Gastroesophageal sphincter (tissue), 4 donors: ENCODE data around the gene PRTFDC1. TPM values are rescaled to one million over a fixed set of nuclear protein-coding genes. Genes with fewer than 3 reads are reported as not detected.

ENCODE experiments used
- ATAC-seq: fragments of 150-250 bp; one replicate; pipeline ENCODE4 v1.9.1; 2016; ENCODE audit warnings: mild to moderate bottlenecking, moderate library complexity
- H3K27ac ChIP-seq, 4 donors: fragments of 200-600 bp; sonication (generic) in 3 of 4; 1 replicate in 3 of 4; 2 replicates in 1 of 4; pipeline ENCODE4 v1.5.1; 2016 to 2019
- H3K27me3 ChIP-seq: fragments of 200-600 bp; sonication (generic); one replicate; pipeline ENCODE4 v1.5.1; 2019
- H3K36me3 ChIP-seq, 2 donors: fragments of 200-600 bp; sonication (generic); one replicate each; pipeline ENCODE4 v1.5.1; 2019; ENCODE audit warnings: control low read depth in 1 of 2
- H3K4me1 ChIP-seq, 3 donors: fragments of 200-600 bp; sonication (generic); 1 replicate in 2 of 3; 2 replicates in 1 of 3; pipeline ENCODE4 v1.5.1; 2016 to 2019; ENCODE audit warnings: control low read depth in 2 of 3
- H3K4me3 ChIP-seq, 2 donors: fragments of 200-600 bp; sonication (generic); one replicate each; pipeline ENCODE4 v1.5.1; 2019; ENCODE audit warnings: mild to moderate bottlenecking in 1 of 2, moderate library complexity in 1 of 2
- H3K9me3 ChIP-seq, 3 donors: fragments of 200-600 bp; sonication (generic); one replicate each; pipeline ENCODE4 v1.5.1; 2017 to 2019; ENCODE audit warnings: control low read depth in 2 of 3
- EP300 ChIP-seq: sonication (generic); formaldehyde crosslinking; IDR thresholded peaks from one replicate; pipeline ENCODE4 v1.6.1; 2017; ENCODE audit warnings: antibody characterized with exemption, mild to moderate bottlenecking
- POLR2A ChIP-seq, 2 donors: fragments of 450-650 bp; IDR thresholded peaks; one replicate each; pipeline ENCODE4 v1.6.1; 2017; ENCODE audit warnings: antibody characterized with exemption in 2 of 2, mild to moderate bottlenecking in 2 of 2, moderate library complexity in 1 of 2
- POLR2AphosphoS5 ChIP-seq: sonication (generic); formaldehyde crosslinking; IDR thresholded peaks from one replicate; pipeline ENCODE4 v1.6.1; 2017; ENCODE audit warnings: antibody characterized with exemption
- WGBS, 2 donors: methylation state at CpG; one replicate each; pipeline ENCODE4 v1.1.5; 2018; ENCODE audit warnings: low coverage in 1 of 2; 5-methylcytosine and 5-hydroxymethylcytosine counted together
- total RNA-seq, 4 donors: library from RNA; depleted of rRNA; stranded (reverse); fragments of >200 nt; gene quantifications; one replicate each; pipeline ENCODE4 v1.1.0, GENCODE V29; 2016
- TF ChIP-seq, protein P1 (sequence below), 4 experiments: fragments of 200-600 bp in 2 of 4; fragments of 450-650 bp in 2 of 4; sonication (generic) in 1 of 4; IDR thresholded peaks; one replicate each; pipeline ENCODE4 v1.5.1; 2017 to 2019; ENCODE audit warnings: antibody characterized with exemption in 4 of 4, mild to moderate bottlenecking in 2 of 4, moderate library complexity in 2 of 4

Gene PRTFDC1
- total RNA-seq, 4 donors from 2014 or later: 3.2 to 14.6 (median 7.9) TPM

DNA sequence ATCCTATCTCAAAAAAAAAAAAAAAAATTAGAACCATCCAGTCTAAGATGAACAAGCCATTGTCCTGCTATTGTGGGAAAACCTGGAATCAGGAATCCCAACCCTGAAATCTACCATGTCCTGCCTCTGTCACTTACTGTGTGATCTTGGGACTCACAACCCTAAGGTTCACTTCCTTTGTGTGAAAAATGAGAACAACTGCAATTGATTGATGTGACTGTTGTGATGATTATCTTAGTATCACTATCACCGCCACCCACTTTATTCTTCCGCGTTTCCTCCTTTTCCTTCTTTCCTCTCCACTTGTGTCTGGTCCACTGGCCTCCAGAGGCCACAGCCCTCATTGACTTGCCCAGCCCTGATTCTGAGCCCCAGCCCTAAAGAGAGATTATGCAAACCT is 12.6 kb upstream of the PRTFDC1 start:
- Histone ChIP-seq H3K36me3 (no peaks in the 10 kb centered on the region), H3K27me3 (no peaks in the 10 kb centered on the region), H3K4me3 (no peak overlapping the region), H3K4me1 (no peaks in the 10 kb centered on the region), H3K27ac (no peak overlapping the region), H3K9me3 (no peaks in the 10 kb centered on the region)
- TF ChIP-seq POLR2AphosphoS5: no peak
- TF ChIP-seq POLR2A (IDR thresholded peaks at IDR 0.05): no peak
- no peak for TF ChIP-seq EP300
- TF ChIP-seq, protein P1, sequence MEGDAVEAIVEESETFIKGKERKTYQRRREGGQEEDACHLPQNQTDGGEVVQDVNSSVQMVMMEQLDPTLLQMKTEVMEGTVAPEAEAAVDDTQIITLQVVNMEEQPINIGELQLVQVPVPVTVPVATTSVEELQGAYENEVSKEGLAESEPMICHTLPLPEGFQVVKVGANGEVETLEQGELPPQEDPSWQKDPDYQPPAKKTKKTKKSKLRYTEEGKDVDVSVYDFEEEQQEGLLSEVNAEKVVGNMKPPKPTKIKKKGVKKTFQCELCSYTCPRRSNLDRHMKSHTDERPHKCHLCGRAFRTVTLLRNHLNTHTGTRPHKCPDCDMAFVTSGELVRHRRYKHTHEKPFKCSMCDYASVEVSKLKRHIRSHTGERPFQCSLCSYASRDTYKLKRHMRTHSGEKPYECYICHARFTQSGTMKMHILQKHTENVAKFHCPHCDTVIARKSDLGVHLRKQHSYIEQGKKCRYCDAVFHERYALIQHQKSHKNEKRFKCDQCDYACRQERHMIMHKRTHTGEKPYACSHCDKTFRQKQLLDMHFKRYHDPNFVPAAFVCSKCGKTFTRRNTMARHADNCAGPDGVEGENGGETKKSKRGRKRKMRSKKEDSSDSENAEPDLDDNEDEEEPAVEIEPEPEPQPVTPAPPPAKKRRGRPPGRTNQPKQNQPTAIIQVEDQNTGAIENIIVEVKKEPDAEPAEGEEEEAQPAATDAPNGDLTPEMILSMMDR (IDR thresholded peaks at IDR 0.05): no peak
- WGBS, 2 donors: 86 to 91% methylated on average over 3 of the region's 3 CpGs
- no peak for ATAC-seq

DNA sequence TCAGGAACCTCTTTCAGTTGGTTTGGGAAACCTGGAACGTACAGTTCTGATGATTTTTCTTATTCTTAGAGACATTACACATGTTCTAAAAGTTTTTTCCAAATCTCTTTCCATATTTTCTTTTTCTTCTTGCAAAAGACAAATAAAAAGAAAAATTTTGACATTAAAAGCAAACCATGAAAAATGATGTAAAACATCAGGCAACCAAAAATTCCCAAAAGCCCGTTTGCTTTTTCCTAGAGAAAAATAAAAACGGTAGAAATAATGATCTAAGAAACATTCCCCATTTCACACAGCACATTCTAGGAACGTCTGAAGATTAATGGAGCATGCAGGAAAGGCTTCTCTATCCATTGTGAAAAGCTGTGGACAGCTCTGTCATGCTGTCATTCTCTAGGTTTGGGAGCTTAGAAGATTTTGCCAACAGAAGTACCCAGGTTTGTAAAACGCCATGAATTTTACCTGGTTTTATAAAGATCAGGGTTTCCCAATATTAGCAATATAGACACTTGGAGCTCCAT is 11.2 kb upstream of the PRTFDC1 start:
- 52 to 61% methylated on average over 3 to 5 of the region's 5 CpGs for WGBS, 2 donors
- Histone ChIP-seq H3K27ac (no peak overlapping the region), H3K9me3 (no peaks in the 10 kb centered on the region), H3K27me3 (no peaks in the 10 kb centered on the region), H3K4me1 (peaks cover 0 to 9% (median 0%) of the 10 kb centered on the region in 3 donors), H3K36me3 (no peaks in the 10 kb centered on the region), H3K4me3 (no peak overlapping the region)
- no peak for ATAC-seq
- TF ChIP-seq, protein P1 (IDR thresholded peaks at IDR 0.05): no peak
- TF ChIP-seq POLR2AphosphoS5: no peak
- TF ChIP-seq POLR2A (IDR thresholded peaks at IDR 0.05): no peak
- TF ChIP-seq EP300: no peak

DNA sequence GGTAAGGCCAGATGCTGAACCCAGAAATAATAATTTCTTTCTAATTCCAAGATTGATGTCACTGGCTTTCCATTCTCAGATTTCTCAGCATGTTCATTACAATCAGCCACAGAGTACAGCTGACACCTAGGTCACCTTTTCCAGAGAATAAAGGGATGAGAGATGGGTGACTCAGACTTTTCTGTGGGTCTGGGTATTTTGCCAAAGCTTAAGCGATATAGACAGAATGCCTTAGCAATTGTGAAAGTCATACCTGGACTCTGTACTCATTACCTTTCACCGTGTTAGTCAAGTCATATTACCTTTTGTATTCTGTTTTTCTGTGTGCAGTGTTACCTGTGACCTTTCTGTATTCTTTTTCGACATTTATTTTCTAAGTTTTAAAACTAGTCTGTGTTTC is 10.6 kb upstream of the PRTFDC1 start:
- no peak overlapping the region for H3K4me3 ChIP-seq
- TF ChIP-seq, protein P1 (IDR thresholded peaks at IDR 0.05): no peak
- TF ChIP-seq POLR2A (IDR thresholded peaks at IDR 0.05) (no peak), POLR2AphosphoS5 (no peak), EP300 (no peak)
- no peak overlapping the region for H3K27ac ChIP-seq
- H3K9me3 ChIP-seq: no peaks in the 10 kb centered on the region
- H3K36me3 ChIP-seq: no peaks in the 10 kb centered on the region
- WGBS, 2 donors: 50 to 67% methylated on average over 2 to 3 of the region's 3 CpGs
- H3K27me3 ChIP-seq: no peaks in the 10 kb centered on the region
- peaks cover 0 to 15% (median 0%) of the 10 kb centered on the region in 3 donors for H3K4me1 ChIP-seq
- ATAC-seq: no peak

DNA sequence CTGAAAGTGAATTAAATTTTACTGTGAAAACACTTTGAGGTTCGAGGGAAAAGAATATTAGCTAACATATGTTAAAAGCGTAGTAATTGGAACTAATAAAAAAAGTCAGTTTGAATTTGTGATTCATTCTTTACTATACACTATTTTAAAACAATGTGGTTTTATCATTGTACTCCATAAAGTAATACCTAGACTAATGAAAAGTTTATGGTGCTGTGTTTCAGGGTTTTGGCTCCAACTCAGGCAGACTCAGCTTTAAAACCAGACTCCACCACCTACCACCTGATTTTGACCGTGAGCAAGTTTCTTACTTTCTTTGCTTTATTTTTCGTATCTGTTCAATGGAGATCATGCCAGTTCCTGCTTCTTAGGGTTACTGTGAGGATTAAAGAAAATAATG is 9.2 kb upstream of the PRTFDC1 start:
- Histone ChIP-seq H3K27ac (no peak overlapping the region), H3K36me3 (no peaks in the 10 kb centered on the region), H3K9me3 (no peaks in the 10 kb centered on the region), H3K27me3 (no peaks in the 10 kb centered on the region), H3K4me3 (no peak overlapping the region), H3K4me1 (peaks cover 0 to 25% (median 0%) of the 10 kb centered on the region in 3 donors)
- 86 to 89% methylated on average over 4 of the region's 4 CpGs for WGBS, 2 donors
- ATAC-seq: no peak
- TF ChIP-seq EP300 (no peak), POLR2A (IDR thresholded peaks at IDR 0.05) (no peak), POLR2AphosphoS5 (no peak)
- TF ChIP-seq, protein P1 (IDR thresholded peaks at IDR 0.05): no peak

DNA sequence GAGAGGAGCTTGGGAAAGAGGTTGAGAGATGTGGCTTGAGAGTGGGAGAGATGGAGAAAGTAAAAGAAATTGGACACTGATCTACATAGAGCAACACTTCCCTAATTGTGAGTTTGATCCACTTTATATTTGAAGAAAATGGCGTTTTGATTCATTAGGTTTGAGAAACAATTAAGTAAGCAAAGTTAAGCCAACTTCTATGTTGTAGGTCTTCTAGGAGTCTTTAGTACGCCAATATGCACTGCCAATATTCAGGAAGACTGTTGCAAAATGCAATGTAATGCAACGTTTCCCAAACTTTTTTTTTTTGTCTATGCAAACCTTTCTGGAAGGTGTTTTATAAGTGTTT is 7.0 kb upstream of the PRTFDC1 start:
- Histone ChIP-seq H3K36me3 (no peaks in the 10 kb centered on the region), H3K27me3 (no peaks in the 10 kb centered on the region), H3K9me3 (no peaks in the 10 kb centered on the region), H3K27ac (peak overlapping the region; percentile 18 to 75 (median 58)), H3K4me1 (peaks cover 0 to 25% (median 0%) of the 10 kb centered on the region in 3 donors), H3K4me3 (no peak overlapping the region)
- TF ChIP-seq POLR2A (IDR thresholded peaks at IDR 0.05) (no peak), EP300 (no peak), POLR2AphosphoS5 (no peak)
- TF ChIP-seq, protein P1 (IDR thresholded peaks at IDR 0.05): no peak
- ATAC-seq: no peak
- WGBS, 2 donors: 52 to 58% methylated on average over 3 of the region's 3 CpGs
